GM18870 (cell line): ENCODE data around the gene POU4F3.

Experiments used
- ATAC-seq: cut with Tn5 transposase; IDR thresholded peaks from one replicate; pipeline ENCODE4 v1.9.1; 2021; ENCODE audit warnings: moderate library complexity; ENCODE audit not compliant: unreplicated experiment

POU4F3 gene

GRCh38 chr5:146390469-146390868, 51.8 kb downstream of the POU4F3 start:
- no peak for ATAC-seq
